Measurements from ENCODE around the gene COL23A1.

Gene COL23A1

GRCh38 chr5:178237431-178238312, 352.5 kb downstream of the COL23A1 start:
- H3K4me1 ChIP-seq (ENCODE audit: control insufficient read depth, insufficient read depth, low read length): no peaks in the 10 kb centered on the region; the same call in 1 of the 2 replicates
- H3K27ac ChIP-seq (ENCODE audit: low read depth, low read length): no peak overlapping the region
- no peak overlapping the region for H3K4me3 ChIP-seq (ENCODE audit: low read depth, low read length)
- no peak overlapping the region for H3K9ac ChIP-seq (ENCODE audit: low read depth, low read length)
- H3K36me3 ChIP-seq (ENCODE audit: control insufficient read depth, insufficient read depth, low read length): no peaks in the 10 kb centered on the region
- H3K9me3 ChIP-seq (ENCODE audit: control insufficient read depth, insufficient read depth, low read length): no peaks in the 10 kb centered on the region
- no peaks in the 10 kb centered on the region for H3K27me3 ChIP-seq (ENCODE audit: control insufficient read depth, insufficient read depth, low read length)

GRCh38 chr5:178236679-178237078, 353.5 kb downstream of the COL23A1 start:
- Histone ChIP-seq H3K27me3 (ENCODE audit: control insufficient read depth, insufficient read depth, low read length) (no peaks in the 10 kb centered on the region), H3K9me3 (ENCODE audit: control insufficient read depth, insufficient read depth, low read length) (no peaks in the 10 kb centered on the region), H3K36me3 (ENCODE audit: control insufficient read depth, insufficient read depth, low read length) (no peaks in the 10 kb centered on the region), H3K4me3 (ENCODE audit: low read depth, low read length) (no peak overlapping the region), H3K27ac (ENCODE audit: low read depth, low read length) (no peak overlapping the region), H3K4me1 (ENCODE audit: control insufficient read depth, insufficient read depth, low read length) (peaks cover under 1% of the 10 kb centered on the region; the same call in 1 of the 2 replicates), H3K9ac (ENCODE audit: low read depth, low read length) (no peak overlapping the region)

GRCh38 chr5:178236126-178236525, 354.1 kb downstream of the COL23A1 start:
- Histone ChIP-seq H3K27ac (ENCODE audit: low read depth, low read length) (no peak overlapping the region), H3K4me3 (ENCODE audit: low read depth, low read length) (no peak overlapping the region), H3K9me3 (ENCODE audit: control insufficient read depth, insufficient read depth, low read length) (no peaks in the 10 kb centered on the region), H3K27me3 (ENCODE audit: control insufficient read depth, insufficient read depth, low read length) (no peaks in the 10 kb centered on the region), H3K9ac (ENCODE audit: low read depth, low read length) (no peak overlapping the region), H3K4me1 (ENCODE audit: control insufficient read depth, insufficient read depth, low read length) (peaks cover 7% of the 10 kb centered on the region), H3K36me3 (ENCODE audit: control insufficient read depth, insufficient read depth, low read length) (peaks cover 5% of the 10 kb centered on the region)

- peaks cover 11% of the 10 kb centered on the region for H3K36me3 ChIP-seq (ENCODE audit: control insufficient read depth, insufficient read depth, low read length)
- peaks cover 8% of the 10 kb centered on the region for H3K4me1 ChIP-seq (ENCODE audit: control insufficient read depth, insufficient read depth, low read length)
- H3K27me3 ChIP-seq (ENCODE audit: control insufficient read depth, insufficient read depth, low read length): no peaks in the 10 kb centered on the region
- H3K4me3 ChIP-seq (ENCODE audit: low read depth, low read length): no peak overlapping the region
- no peaks in the 10 kb centered on the region for H3K9me3 ChIP-seq (ENCODE audit: control insufficient read depth, insufficient read depth, low read length)
- no peak overlapping the region for H3K27ac ChIP-seq (ENCODE audit: low read depth, low read length)
- H3K9ac ChIP-seq (ENCODE audit: low read depth, low read length): no peak overlapping the region
Measured at GRCh38 chr5:178235588-178235974, 354.6 kb downstream of the COL23A1 start.

- Histone ChIP-seq H3K9me3 (ENCODE audit: control insufficient read depth, insufficient read depth, low read length) (no peaks in the 10 kb centered on the region), H3K27me3 (ENCODE audit: control insufficient read depth, insufficient read depth, low read length) (no peaks in the 10 kb centered on the region), H3K4me1 (ENCODE audit: control insufficient read depth, insufficient read depth, low read length) (peaks cover 8% of the 10 kb centered on the region), H3K9ac (ENCODE audit: low read depth, low read length) (no peak overlapping the region), H3K4me3 (ENCODE audit: low read depth, low read length) (no peak overlapping the region), H3K27ac (ENCODE audit: low read depth, low read length) (no peak overlapping the region), H3K36me3 (ENCODE audit: control insufficient read depth, insufficient read depth, low read length) (peaks cover 17% of the 10 kb centered on the region)
Measured at GRCh38 chr5:178234750-178235587, 355.2 kb downstream of the COL23A1 start.

GRCh38 chr5:178234121-178234749, 356.0 kb downstream of the COL23A1 start:
- Histone ChIP-seq H3K4me1 (ENCODE audit: control insufficient read depth, insufficient read depth, low read length) (peaks cover 8% of the 10 kb centered on the region), H3K9me3 (ENCODE audit: control insufficient read depth, insufficient read depth, low read length) (no peaks in the 10 kb centered on the region), H3K9ac (ENCODE audit: low read depth, low read length) (no peak overlapping the region), H3K27ac (ENCODE audit: low read depth, low read length) (no peak overlapping the region), H3K36me3 (ENCODE audit: control insufficient read depth, insufficient read depth, low read length) (peaks cover 24% of the 10 kb centered on the region), H3K4me3 (ENCODE audit: low read depth, low read length) (no peak overlapping the region), H3K27me3 (ENCODE audit: control insufficient read depth, insufficient read depth, low read length) (no peaks in the 10 kb centered on the region)

GRCh38 chr5:178232920-178233429, 357.2 kb downstream of the COL23A1 start:
- no peak overlapping the region for H3K27ac ChIP-seq (ENCODE audit: low read depth, low read length)
- H3K4me3 ChIP-seq (ENCODE audit: low read depth, low read length): peak overlapping the region; percentile 82
- no peaks in the 10 kb centered on the region for H3K9me3 ChIP-seq (ENCODE audit: control insufficient read depth, insufficient read depth, low read length)
- H3K9ac ChIP-seq (ENCODE audit: low read depth, low read length): no peak overlapping the region
- no peaks in the 10 kb centered on the region for H3K27me3 ChIP-seq (ENCODE audit: control insufficient read depth, insufficient read depth, low read length)
- peaks cover 37% of the 10 kb centered on the region for H3K36me3 ChIP-seq (ENCODE audit: control insufficient read depth, insufficient read depth, low read length)
- H3K4me1 ChIP-seq (ENCODE audit: control insufficient read depth, insufficient read depth, low read length): peaks cover 8% of the 10 kb centered on the region

- H3K4me1 ChIP-seq (ENCODE audit: control insufficient read depth, insufficient read depth, low read length): peaks cover 8% of the 10 kb centered on the region
Measured at GRCh38 chr5:178232124-178232919, 357.9 kb downstream of the COL23A1 start, which contains the start of gene PHYKPL. Gene PHYKPL (minus strand): TSS chr5:178232802. CDS start chr5:178232550, 252 bp downstream.

GRCh38 chr5:178231539-178232123, 358.6 kb downstream of the COL23A1 start:
- Histone ChIP-seq H3K27ac (ENCODE audit: low read depth, low read length) (peak overlapping the region; percentile 84), H3K4me1 (ENCODE audit: control insufficient read depth, insufficient read depth, low read length) (peaks cover 8% of the 10 kb centered on the region), H3K9ac (ENCODE audit: low read depth, low read length) (peak overlapping the region; percentile 67), H3K4me3 (ENCODE audit: low read depth, low read length) (peak overlapping the region; percentile 82), H3K36me3 (ENCODE audit: control insufficient read depth, insufficient read depth, low read length) (peaks cover 42% of the 10 kb centered on the region), H3K27me3 (ENCODE audit: control insufficient read depth, insufficient read depth, low read length) (no peaks in the 10 kb centered on the region), H3K9me3 (ENCODE audit: control insufficient read depth, insufficient read depth, low read length) (no peaks in the 10 kb centered on the region)

More at GRCh38 chr5:178232124-178232919, 357.9 kb downstream of the COL23A1 start, which contains the start of gene PHYKPL:
- no peaks in the 10 kb centered on the region for H3K9me3 ChIP-seq (ENCODE audit: control insufficient read depth, insufficient read depth, low read length)
- H3K4me3 ChIP-seq (ENCODE audit: low read depth, low read length): peak within 1 kb of the TSS; percentile 82
- H3K36me3 ChIP-seq (ENCODE audit: control insufficient read depth, insufficient read depth, low read length): peaks cover 40% of the 10 kb centered on the region
- H3K9ac ChIP-seq (ENCODE audit: low read depth, low read length): peak within 1 kb of the TSS; percentile 67
- peak within 1 kb of the TSS; percentile 84 for H3K27ac ChIP-seq (ENCODE audit: low read depth, low read length)
- H3K27me3 ChIP-seq (ENCODE audit: control insufficient read depth, insufficient read depth, low read length): no peaks in the 10 kb centered on the region

All from HUES48 (cell line).